Panc1 (cell line): Measurements from ENCODE around the gene APLP2. TPM values are rescaled to one million over a fixed set of nuclear protein-coding genes. Genes with fewer than 3 reads are reported as not detected.

Source experiments
- ATAC-seq: fragments of 200-7000 bp; cut with Tn5 transposase; 2 replicates; pipeline ENCODE4 v1.9.1; 2020; ENCODE audit warnings: mild to moderate bottlenecking, moderate library complexity
- BruUV-seq: library from RNA; stranded (reverse); fragments of 400-500 nt; replicated peaks from 2 replicates; lab custom pipeline; 2021; lab: Mats Ljungman, UMichigan
- CTCF ChIA-PET: fragments of 300-600 bp; sonication (Branson Sonifier 250); formaldehyde crosslinking; loops from one replicate; lab custom pipeline; 2022; ENCODE audit warnings: antibody characterized with exemption; lab: Charles Lee
- POLR2A ChIA-PET: fragments of 300-600 bp; sonication (Branson Sonifier 250); formaldehyde crosslinking; loops from one replicate; lab custom pipeline; 2022; ENCODE audit warnings: antibody characterized with exemption; lab: Charles Lee
- DNase-seq: peaks from one replicate; pipeline ENCODE4 v3.0.0-alpha.2; 2010; ENCODE audit warnings: low read depth, low spot score
- H3K27ac ChIP-seq: 2 replicates; pipeline ENCODE4 v1.5.1; 2011; ENCODE audit warnings: mild to moderate bottlenecking, low read length, inconsistent platforms
- H3K27me3 ChIP-seq: fragments of 200-500 bp; sonication (Bioruptor generic); 2 replicates; pipeline ENCODE4 v1.6.0; 2014; ENCODE audit warnings: low read length, inconsistent platforms; ENCODE audit not compliant: control insufficient read depth, insufficient read depth
- H3K36me3 ChIP-seq: fragments of 200-500 bp; sonication (Bioruptor generic); 2 replicates; pipeline ENCODE4 v1.5.1; 2014; ENCODE audit warnings: inconsistent platforms, mild to moderate bottlenecking, low read length, moderate library complexity; ENCODE audit not compliant: control insufficient read depth, insufficient read depth
- H3K4me1 ChIP-seq: 2 replicates; pipeline ENCODE4 v1.5.1; 2011; ENCODE audit warnings: inconsistent platforms, mild to moderate bottlenecking, low read length, moderate library complexity; ENCODE audit not compliant: control insufficient read depth, insufficient read depth
- H3K4me3 ChIP-seq, 2 experiments: 2 replicates each; pipeline ENCODE4 v1.5.1; 2011 to 2012; ENCODE audit warnings: low read depth in 2 of 2, low read length in 2 of 2, mild to moderate bottlenecking in 2 of 2, inconsistent platforms in 1 of 2, moderate library complexity in 1 of 2
- H3K9me3 ChIP-seq: fragments of 200-500 bp; sonication (Bioruptor generic); 2 replicates; pipeline ENCODE4 v1.5.1; 2014; ENCODE audit warnings: low read depth, mild to moderate bottlenecking, inconsistent platforms, low read length, moderate library complexity; ENCODE audit not compliant: control insufficient read depth, insufficient read depth
- POLR2AphosphoS5 ChIP-seq: IDR thresholded peaks from 2 replicates; pipeline ENCODE4 v1.6.1; 2012; ENCODE audit warnings: mild to moderate bottlenecking, low read depth, low read length, moderate library complexity
- SIN3A ChIP-seq: IDR thresholded peaks from 2 replicates; pipeline ENCODE4 v1.6.1; 2012; ENCODE audit warnings: low read depth, mild to moderate bottlenecking, low read length, moderate library complexity, borderline replicate concordance; ENCODE audit not compliant: insufficient read depth
- TCF7L2 ChIP-seq: IDR thresholded peaks from 2 replicates; pipeline ENCODE4 v1.6.1; 2011; ENCODE audit warnings: mild to moderate bottlenecking, low read depth, low read length, inconsistent platforms
- in situ Hi-C: cut with HindIII; loops from 2 replicates; pipeline ENCODE4 v1.10.0; 2016; ENCODE audit warnings: low sequenced_read_pairs, low pct_unique_long_range_greater_than_20kb
- intact Hi-C: fragments of 100-400 bp; cut with micrococcal nuclease; formaldehyde crosslinking; loops from one replicate; pipeline ENCODE4 v1.10.0; 2022; ENCODE audit not compliant: unreplicated experiment
- total RNA-seq: library from RNA; stranded (reverse); gene quantifications from one replicate; pipeline ENCODE4 v1.2.1, GENCODE V29; 2021; ENCODE audit not compliant: unreplicated experiment
- TF ChIP-seq, protein P1 (sequence below): fragments of 450-650 bp; IDR thresholded peaks from 2 replicates; pipeline ENCODE4 v1.5.1; 2017; ENCODE audit warnings: mild to moderate bottlenecking
- TF ChIP-seq, protein P2 (sequence below), 2 experiments: IDR thresholded peaks; 2 replicates each; pipeline ENCODE4 v1.6.1; 2011 to 2012; ENCODE audit warnings: low read depth in 2 of 2, control low read depth in 1 of 2, low read length in 1 of 2, mild to moderate bottlenecking in 1 of 2, moderate library complexity in 1 of 2; ENCODE audit not compliant: insufficient read depth in 1 of 2

APLP2 gene
- total RNA-seq, 1 experiment from 2014 or later, result 589 TPM

GRCh38 chr11:130066338-130066737 lies 3.4 kb upstream of the APLP2 start:
- in situ Hi-C loops (no loop called here), intact Hi-C loops (no loop called here)
- Histone ChIP-seq H3K4me1 (peaks cover 7% of the 10 kb centered on the region; the same call in 1 of the 2 replicates), H3K36me3 (no peaks in the 10 kb centered on the region), H3K27ac (no peak overlapping the region), H3K4me3 (no peak overlapping the region), H3K9me3 (no peaks in the 10 kb centered on the region), H3K27me3 (no peaks in the 10 kb centered on the region)
- ChIA-PET POLR2A (interaction anchor here (0.6 kb wide), 3 partner anchors 24 to 67 kb away, joined by 3 to 8 read pairs (median 4); partner anchors contain the start of gene PRDM10), CTCF (interaction anchor here (0.6 to 1.6 kb wide), 2 partner anchors 59 to 66 kb away, joined by 3 to 6 read pairs; no protein-coding TSS in a partner anchor)
- no TSS peak for BruUV-seq
- TF ChIP-seq, protein P1, sequence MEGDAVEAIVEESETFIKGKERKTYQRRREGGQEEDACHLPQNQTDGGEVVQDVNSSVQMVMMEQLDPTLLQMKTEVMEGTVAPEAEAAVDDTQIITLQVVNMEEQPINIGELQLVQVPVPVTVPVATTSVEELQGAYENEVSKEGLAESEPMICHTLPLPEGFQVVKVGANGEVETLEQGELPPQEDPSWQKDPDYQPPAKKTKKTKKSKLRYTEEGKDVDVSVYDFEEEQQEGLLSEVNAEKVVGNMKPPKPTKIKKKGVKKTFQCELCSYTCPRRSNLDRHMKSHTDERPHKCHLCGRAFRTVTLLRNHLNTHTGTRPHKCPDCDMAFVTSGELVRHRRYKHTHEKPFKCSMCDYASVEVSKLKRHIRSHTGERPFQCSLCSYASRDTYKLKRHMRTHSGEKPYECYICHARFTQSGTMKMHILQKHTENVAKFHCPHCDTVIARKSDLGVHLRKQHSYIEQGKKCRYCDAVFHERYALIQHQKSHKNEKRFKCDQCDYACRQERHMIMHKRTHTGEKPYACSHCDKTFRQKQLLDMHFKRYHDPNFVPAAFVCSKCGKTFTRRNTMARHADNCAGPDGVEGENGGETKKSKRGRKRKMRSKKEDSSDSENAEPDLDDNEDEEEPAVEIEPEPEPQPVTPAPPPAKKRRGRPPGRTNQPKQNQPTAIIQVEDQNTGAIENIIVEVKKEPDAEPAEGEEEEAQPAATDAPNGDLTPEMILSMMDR, result no peak
- TF ChIP-seq SIN3A (no peak), POLR2AphosphoS5 (no peak), TCF7L2 (no peak)
- TF ChIP-seq, protein P2, sequence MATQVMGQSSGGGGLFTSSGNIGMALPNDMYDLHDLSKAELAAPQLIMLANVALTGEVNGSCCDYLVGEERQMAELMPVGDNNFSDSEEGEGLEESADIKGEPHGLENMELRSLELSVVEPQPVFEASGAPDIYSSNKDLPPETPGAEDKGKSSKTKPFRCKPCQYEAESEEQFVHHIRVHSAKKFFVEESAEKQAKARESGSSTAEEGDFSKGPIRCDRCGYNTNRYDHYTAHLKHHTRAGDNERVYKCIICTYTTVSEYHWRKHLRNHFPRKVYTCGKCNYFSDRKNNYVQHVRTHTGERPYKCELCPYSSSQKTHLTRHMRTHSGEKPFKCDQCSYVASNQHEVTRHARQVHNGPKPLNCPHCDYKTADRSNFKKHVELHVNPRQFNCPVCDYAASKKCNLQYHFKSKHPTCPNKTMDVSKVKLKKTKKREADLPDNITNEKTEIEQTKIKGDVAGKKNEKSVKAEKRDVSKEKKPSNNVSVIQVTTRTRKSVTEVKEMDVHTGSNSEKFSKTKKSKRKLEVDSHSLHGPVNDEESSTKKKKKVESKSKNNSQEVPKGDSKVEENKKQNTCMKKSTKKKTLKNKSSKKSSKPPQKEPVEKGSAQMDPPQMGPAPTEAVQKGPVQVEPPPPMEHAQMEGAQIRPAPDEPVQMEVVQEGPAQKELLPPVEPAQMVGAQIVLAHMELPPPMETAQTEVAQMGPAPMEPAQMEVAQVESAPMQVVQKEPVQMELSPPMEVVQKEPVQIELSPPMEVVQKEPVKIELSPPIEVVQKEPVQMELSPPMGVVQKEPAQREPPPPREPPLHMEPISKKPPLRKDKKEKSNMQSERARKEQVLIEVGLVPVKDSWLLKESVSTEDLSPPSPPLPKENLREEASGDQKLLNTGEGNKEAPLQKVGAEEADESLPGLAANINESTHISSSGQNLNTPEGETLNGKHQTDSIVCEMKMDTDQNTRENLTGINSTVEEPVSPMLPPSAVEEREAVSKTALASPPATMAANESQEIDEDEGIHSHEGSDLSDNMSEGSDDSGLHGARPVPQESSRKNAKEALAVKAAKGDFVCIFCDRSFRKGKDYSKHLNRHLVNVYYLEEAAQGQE (IDR thresholded peaks at IDR 0.05; ENCODE audit: insufficient read depth in 1 of 2, low read depth in 2 of 2, low read length in 1 of 2), result no peak
- DNase-seq, result no peak
- ATAC-seq, result no peak

GRCh38 chr11:130068546-130068985 lies 1.1 kb upstream of the APLP2 start:
- Histone ChIP-seq H3K4me3 (peak overlapping the region; percentile 58 to 62), H3K36me3 (no peaks in the 10 kb centered on the region), H3K9me3 (no peaks in the 10 kb centered on the region), H3K27ac (peak overlapping the region; percentile 90), H3K4me1 (peaks cover 12% of the 10 kb centered on the region; the same call in 1 of the 2 replicates), H3K27me3 (no peaks in the 10 kb centered on the region)
- TF ChIP-seq SIN3A, result no peak
- no peak for TF ChIP-seq TCF7L2
- TF ChIP-seq, protein P1, result no peak
- no peak for TF ChIP-seq POLR2AphosphoS5
- intact Hi-C loops, result loop anchor here (2.0 kb wide), 1 partner anchor 66 kb away; the partner anchor contains the start of gene PRDM10
- no TSS peak for BruUV-seq
- POLR2A ChIA-PET, result interaction anchor here (0.6 kb wide), 1 partner anchor 108 kb away, joined by 7 read pairs; no protein-coding TSS in a partner anchor
- ATAC-seq, result no peak; the same call in 1 of the 2 replicates
- no peak for DNase-seq
- CTCF ChIA-PET, result no interaction called here
- in situ Hi-C loops, result no loop called here
